GM12892 (cell line): ENCODE data around the gene EPB41L2.

ENCODE experiments used
- POLR2A ChIP-seq: IDR thresholded peaks from 2 replicates; pipeline ENCODE4 v1.6.1; 2011; ENCODE audit warnings: low read depth, low read length, control low read depth
- POLR2AphosphoS5 ChIP-seq: IDR thresholded peaks from 2 replicates; pipeline ENCODE4 v1.6.1; 2011; ENCODE audit warnings: low read depth, low read length, control low read depth

GRCh38 chr6:130814506-130814905 lies 248.5 kb downstream of the EPB41L2 start:
- TF ChIP-seq POLR2A (no peak), POLR2AphosphoS5 (no peak)
